H1 (cell line): ENCODE results near the gene RLBP1. TPM values are rescaled to one million over a fixed set of nuclear protein-coding genes. Genes with fewer than 3 reads are reported as not detected.

Source experiments
- CREB1 ChIP-seq: IDR thresholded peaks from 2 replicates; pipeline ENCODE4 v1.6.1; 2012; ENCODE audit warnings: inconsistent platforms
- FOSL1 ChIP-seq: IDR thresholded peaks from 2 replicates; pipeline ENCODE4 v1.6.1; 2011; ENCODE audit warnings: mild to moderate bottlenecking, low read depth, low read length, moderate library complexity; ENCODE audit not compliant: insufficient read depth
- JUN ChIP-seq: IDR thresholded peaks from 2 replicates; pipeline ENCODE4 v1.6.1; 2011; ENCODE audit warnings: low read depth, mild to moderate bottlenecking, improper control_type of control experiment, low read length
- RXRA ChIP-seq: IDR thresholded peaks from 2 replicates; pipeline ENCODE4 v1.6.1; 2011; ENCODE audit warnings: low read depth, mild to moderate bottlenecking, low read length, moderate library complexity; ENCODE audit not compliant: insufficient read depth
- polyA plus RNA-seq, 7 experiments: library from polyadenylated mRNA; depleted of rRNA in 3 of 7; stranded (reverse) in 5 of 7; unstranded in 2 of 7; fragments of >200 nt in 5 of 7; fragments of 200-250 nt in 2 of 7; gene quantifications; 1 replicate in 5 of 7; 2 replicates in 1 of 7; 4 replicates in 1 of 7; pipeline versions ENCODE4 v1.2.1 to v1.2.3, GENCODE V29; 2011 to 2013; ENCODE audit warnings: missing spikeins in 2 of 7, mixed read lengths in 2 of 7
- total RNA-seq: library from RNA; stranded (reverse); fragmentation: NEBNext Ultra II Directional; extraction: Animal tissue kit (Norgen Biotek cat#: 25700); gene quantifications from 2 replicates; pipeline ENCODE4 v1.2.1, GENCODE V29; 2021
- TF ChIP-seq, protein P1 (sequence below), 3 experiments: IDR thresholded peaks; 1 replicate in 2 of 3; 2 replicates in 1 of 3; pipeline versions ENCODE4 v1.5.1 to v1.6.1; 2011; ENCODE audit warnings: low read length in 3 of 3, mild to moderate bottlenecking in 3 of 3, inconsistent platforms in 2 of 3, low read depth in 1 of 3, moderate library complexity in 1 of 3; ENCODE audit not compliant: insufficient read depth in 1 of 3; ENCODE audit errors: control extremely low read depth in 1 of 3

RLBP1 gene
- total and polyA plus RNA-seq, 2 of the 8 experiments (the other 6 are each of a cell fraction or from before 2014, with no cell fraction given) = 0.05 TPM; not detected in 1

DNA sequence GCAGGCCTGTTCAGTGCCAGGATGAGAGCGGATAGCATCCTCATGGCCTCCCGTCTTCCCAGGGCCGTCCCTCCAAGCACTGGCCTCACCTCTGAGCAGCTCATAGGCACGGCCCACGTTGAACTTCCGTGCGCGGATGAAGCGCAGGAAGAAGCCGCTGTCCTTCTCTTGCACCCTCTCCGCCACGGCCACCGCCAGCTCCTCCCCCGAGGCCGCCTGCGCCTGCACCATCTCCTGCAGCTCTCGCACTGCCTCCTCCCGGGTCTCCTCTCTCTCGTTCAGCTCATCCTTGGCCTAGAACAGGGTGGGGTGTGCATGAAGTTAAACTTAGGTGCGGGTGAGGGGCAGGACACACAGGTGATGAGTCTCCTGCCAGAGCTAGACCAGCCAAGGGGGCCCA lies 4.3 kb downstream of the RLBP1 start (continued):
- TF ChIP-seq, protein P1, sequence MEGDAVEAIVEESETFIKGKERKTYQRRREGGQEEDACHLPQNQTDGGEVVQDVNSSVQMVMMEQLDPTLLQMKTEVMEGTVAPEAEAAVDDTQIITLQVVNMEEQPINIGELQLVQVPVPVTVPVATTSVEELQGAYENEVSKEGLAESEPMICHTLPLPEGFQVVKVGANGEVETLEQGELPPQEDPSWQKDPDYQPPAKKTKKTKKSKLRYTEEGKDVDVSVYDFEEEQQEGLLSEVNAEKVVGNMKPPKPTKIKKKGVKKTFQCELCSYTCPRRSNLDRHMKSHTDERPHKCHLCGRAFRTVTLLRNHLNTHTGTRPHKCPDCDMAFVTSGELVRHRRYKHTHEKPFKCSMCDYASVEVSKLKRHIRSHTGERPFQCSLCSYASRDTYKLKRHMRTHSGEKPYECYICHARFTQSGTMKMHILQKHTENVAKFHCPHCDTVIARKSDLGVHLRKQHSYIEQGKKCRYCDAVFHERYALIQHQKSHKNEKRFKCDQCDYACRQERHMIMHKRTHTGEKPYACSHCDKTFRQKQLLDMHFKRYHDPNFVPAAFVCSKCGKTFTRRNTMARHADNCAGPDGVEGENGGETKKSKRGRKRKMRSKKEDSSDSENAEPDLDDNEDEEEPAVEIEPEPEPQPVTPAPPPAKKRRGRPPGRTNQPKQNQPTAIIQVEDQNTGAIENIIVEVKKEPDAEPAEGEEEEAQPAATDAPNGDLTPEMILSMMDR (IDR thresholded peaks at IDR 0.05; ENCODE audit: control extremely low read depth in 1 of 3, insufficient read depth in 1 of 3, low read depth in 1 of 3, low read length in 3 of 3) = no peak
- TF ChIP-seq CREB1 = no peak
- TF ChIP-seq RXRA = no peak
- TF ChIP-seq JUN = no peak
- TF ChIP-seq FOSL1 = no peak
